IMR-90 (cell line): ENCODE measurements around the gene CMKLR1. TPM values are rescaled to one million over a fixed set of nuclear protein-coding genes. Genes with fewer than 3 reads are reported as not detected.

Source experiments
- ATAC-seq: fragments of 200-7000 bp; cut with Tn5 transposase; 2 replicates; pipeline ENCODE4 v1.9.1; 2020; ENCODE audit warnings: low read depth, mild to moderate bottlenecking, moderate library complexity
- BruUV-seq: library from RNA; stranded (reverse); fragments of 400-500 nt; replicated peaks from 2 replicates; lab custom pipeline; 2021; lab: Mats Ljungman, UMichigan
- CTCF ChIA-PET: fragments of 300-600 bp; formaldehyde crosslinking; extraction: SDS; loops from one replicate; lab custom pipeline; 2021; ENCODE audit warnings: antibody characterized with exemption; lab: Yijun Ruan, JAX
- POLR2A ChIA-PET: fragments of 300-600 bp; sonication (Branson Sonifier 250); formaldehyde crosslinking; loops from one replicate; lab custom pipeline; 2022; ENCODE audit warnings: antibody characterized with exemption; ENCODE audit not compliant: unreplicated experiment; lab: Charles Lee
- DNase-seq: peaks from one replicate; pipeline ENCODE4 v3.0.0; 2013
- H2AFZ ChIP-seq: replicated peaks from 2 replicates; pipeline ENCODE3; 2013; ENCODE audit warnings: low read length, mild to moderate bottlenecking; ENCODE audit not compliant: poor library complexity
- H2AK5ac ChIP-seq: 2 replicates; pipeline ENCODE4 v1.6.1; 2013; ENCODE audit warnings: low read depth, low read length, inconsistent platforms
- H2AK9ac ChIP-seq: replicated peaks from 2 replicates; pipeline ENCODE3; 2013; ENCODE audit warnings: mild to moderate bottlenecking, low read depth, low read length, moderate library complexity; ENCODE audit not compliant: poor library complexity
- H2BK120ac ChIP-seq: 2 replicates; pipeline ENCODE4 v1.6.1; 2013; ENCODE audit warnings: low read depth, low read length, inconsistent platforms
- H2BK15ac ChIP-seq: 3 replicates; pipeline ENCODE4 v1.6.1; 2013; ENCODE audit warnings: low read depth, low read length, inconsistent platforms
- H2BK20ac ChIP-seq: 2 replicates; pipeline ENCODE4 v1.6.1; 2013; ENCODE audit warnings: low read depth, mild to moderate bottlenecking, inconsistent platforms, low read length, moderate library complexity
- H2BK5ac ChIP-seq: 2 replicates; pipeline ENCODE4 v1.6.1; 2013; ENCODE audit warnings: mild to moderate bottlenecking, low read depth, low read length, inconsistent platforms; ENCODE audit not compliant: poor library complexity, severe bottlenecking
- H3K14ac ChIP-seq: replicated peaks from 2 replicates; pipeline ENCODE4 v1.6.1; 2013; ENCODE audit warnings: low read depth, low read length, inconsistent platforms
- H3K18ac ChIP-seq: 2 replicates; pipeline ENCODE4 v1.6.1; 2013; ENCODE audit warnings: low read depth, low read length, control low read depth
- H3K23ac ChIP-seq: 2 replicates; pipeline ENCODE4 v1.6.1; 2013; ENCODE audit warnings: low read depth, low read length, inconsistent platforms
- H3K27ac ChIP-seq: 2 replicates; pipeline ENCODE4 v1.5.1; 2013; ENCODE audit warnings: mild to moderate bottlenecking, control low read depth, low read length; ENCODE audit not compliant: insufficient read depth
- H3K27me3 ChIP-seq: 2 replicates; pipeline ENCODE4 v1.6.1; 2013; ENCODE audit warnings: low read length; ENCODE audit not compliant: control insufficient read depth, insufficient read depth
- H3K36me3 ChIP-seq: 2 replicates; pipeline ENCODE4 v1.6.1; 2013; ENCODE audit warnings: low read length, mixed read lengths; ENCODE audit not compliant: control insufficient read depth, insufficient read depth
- H3K4ac ChIP-seq: 2 replicates; pipeline ENCODE4 v1.6.1; 2013; ENCODE audit warnings: low read depth, low read length, inconsistent platforms
- H3K4me1 ChIP-seq: 2 replicates; pipeline ENCODE4 v1.6.1; 2013; ENCODE audit warnings: low read length, mixed read lengths; ENCODE audit not compliant: control insufficient read depth, insufficient read depth
- H3K4me2 ChIP-seq: 2 replicates; pipeline ENCODE4 v1.6.1; 2013; ENCODE audit warnings: low read depth, mild to moderate bottlenecking, control low read depth, low read length, moderate library complexity
- H3K4me3 ChIP-seq: 2 replicates; pipeline ENCODE4 v1.5.1; 2013; ENCODE audit warnings: low read depth, mild to moderate bottlenecking, control low read depth, low read length, moderate library complexity; ENCODE audit not compliant: insufficient read depth
- H3K56ac ChIP-seq: 2 replicates; pipeline ENCODE4 v1.6.1; 2013; ENCODE audit warnings: low read length, inconsistent platforms; ENCODE audit not compliant: insufficient read depth; ENCODE audit errors: extremely low read depth
- H3K79me1 ChIP-seq, 2 experiments: 2 replicates each; pipeline ENCODE4 v1.6.1; 2013; ENCODE audit warnings: low read length in 2 of 2, inconsistent platforms in 1 of 2, low read depth in 1 of 2
- H3K9ac ChIP-seq: 2 replicates; pipeline ENCODE4 v1.6.1; 2013; ENCODE audit warnings: low read depth, low read length, control low read depth
- H3K9me1 ChIP-seq: 2 replicates; pipeline ENCODE4 v1.6.1; 2013; ENCODE audit warnings: low read length, inconsistent platforms; ENCODE audit not compliant: insufficient read depth
- H3K9me3 ChIP-seq: 2 replicates; pipeline ENCODE4 v1.6.1; 2013; ENCODE audit warnings: low read length; ENCODE audit not compliant: control insufficient read depth, insufficient read depth
- H4K20me1 ChIP-seq: 2 replicates; pipeline ENCODE4 v1.6.1; 2013; ENCODE audit warnings: low read length, inconsistent platforms; ENCODE audit not compliant: insufficient read depth
- H4K5ac ChIP-seq: 2 replicates; pipeline ENCODE4 v1.6.1; 2013; ENCODE audit warnings: mild to moderate bottlenecking, low read depth, low read length, control low read depth
- H4K8ac ChIP-seq, 2 experiments: 2 replicates each; pipeline ENCODE4 v1.6.1; 2013; ENCODE audit warnings: low read depth in 2 of 2, low read length in 2 of 2, control low read depth in 1 of 2, inconsistent platforms in 1 of 2
- H4K91ac ChIP-seq: 2 replicates; pipeline ENCODE4 v1.6.1; 2013; ENCODE audit warnings: low read depth, low read length, inconsistent platforms; ENCODE audit not compliant: insufficient read depth
- BHLHE40 ChIP-seq: fragments of 150-350 bp; IDR thresholded peaks from 2 replicates; pipeline ENCODE4 v1.6.1; 2016; ENCODE audit warnings: mild to moderate bottlenecking, low read depth, low read length
- CEBPB ChIP-seq: IDR thresholded peaks from 2 replicates; pipeline ENCODE4 v1.6.1; 2012; ENCODE audit warnings: low read depth, low read length, improper control_type of control experiment
- CTCF ChIP-seq: conservative IDR thresholded peaks from 2 replicates; pipeline ENCODE4 v1.5.1; 2012; ENCODE audit warnings: mild to moderate bottlenecking, low read depth, low read length, improper control_type of control experiment
- ELK1 ChIP-seq: fragments of 150-350 bp; IDR thresholded peaks from 2 replicates; pipeline ENCODE4 v1.6.1; 2016; ENCODE audit warnings: low read depth, mild to moderate bottlenecking, low read length, moderate library complexity, borderline replicate concordance
- FOS ChIP-seq: fragments of 150-350 bp; IDR thresholded peaks from 2 replicates; pipeline ENCODE4 v1.6.1; 2016; ENCODE audit warnings: low read depth, low read length
- MAFK ChIP-seq: IDR thresholded peaks from 2 replicates; pipeline ENCODE4 v1.6.1; 2012; ENCODE audit warnings: low read depth, low read length, improper control_type of control experiment
- MXI1 ChIP-seq: IDR thresholded peaks from 2 replicates; pipeline ENCODE4 v1.6.1; 2012; ENCODE audit warnings: low read depth, mild to moderate bottlenecking, low read length, moderate library complexity, borderline replicate concordance
- RAD21 ChIP-seq: IDR thresholded peaks from 2 replicates; pipeline ENCODE4 v1.6.1; 2012; ENCODE audit warnings: low read length, improper control_type of control experiment
- RFX5 ChIP-seq: IDR thresholded peaks from 2 replicates; pipeline ENCODE4 v1.8.0; 2012; ENCODE audit warnings: low read depth, mild to moderate bottlenecking, low read length, moderate library complexity
- SMC3 ChIP-seq: fragments of 150-350 bp; IDR thresholded peaks from 2 replicates; pipeline ENCODE4 v1.6.1; 2016; ENCODE audit warnings: low read depth, mild to moderate bottlenecking, antibody characterized with exemption, low read length, moderate library complexity
- WGBS, 2 experiments: methylation state at CpG; one replicate each; pipeline versions ENCODE4 v1.1.5 to v1.1.7; 2013; ENCODE audit warnings: missing lambda C conversion rate in 2 of 2; ENCODE audit not compliant: insufficient read length in 1 of 2; ENCODE audit errors: extremely low coverage in 2 of 2; 5-methylcytosine and 5-hydroxymethylcytosine counted together
- dilution Hi-C: fragments of 300-500 bp; cut with HindIII; formaldehyde crosslinking; loops from one replicate; pipeline ENCODE4 v1.14.3; 2018; ENCODE audit warnings: low sequenced_read_pairs; ENCODE audit not compliant: unreplicated experiment
- in situ Hi-C: fragments of 300-500 bp; cut with MboI; formaldehyde crosslinking; loops from 3 replicates; pipeline ENCODE4 v1.14.3; 2019; ENCODE audit warnings: low sequenced_read_pairs, inconsistent platforms, mixed read lengths
- intact Hi-C: fragments of 100-400 bp; cut with micrococcal nuclease; formaldehyde crosslinking; loops from 2 replicates; pipeline ENCODE4 v1.10.0; 2022
- polyA plus RNA-seq, 3 experiments: library from polyadenylated mRNA; depleted of rRNA; stranded (reverse); fragments of >200 nt; gene quantifications; 2 replicates each; pipeline ENCODE4 v1.2.3, GENCODE V29; 2012; ENCODE audit warnings: low replicate concordance in 1 of 3
- total RNA-seq: library from RNA; depleted of rRNA; stranded (reverse); fragments of >200 nt; gene quantifications from 2 replicates; pipeline ENCODE4 v1.2.3, GENCODE V29; 2012

The CMKLR1 gene
- total and polyA plus RNA-seq, 2 of the 4 experiments (the other 2 are of a cell fraction), result not detected

GRCh38 chr12:108313241-108313605, 25.9 kb downstream of the CMKLR1 start:
- DNase-seq (no peak), ATAC-seq (no peak)
- Histone ChIP-seq H2BK5ac (no peak overlapping the region), H2BK20ac (no peak overlapping the region), H2AFZ (no peak overlapping the region), H3K27ac (no peak overlapping the region), H3K4me1 (no peaks in the 10 kb centered on the region), H3K23ac (no peak overlapping the region), H3K9ac (no peak overlapping the region), H2BK120ac (no peak overlapping the region), H3K14ac (no peak overlapping the region), H4K91ac (no peak overlapping the region), H2AK9ac (no peak overlapping the region), H3K56ac (no peak overlapping the region), H3K18ac (no peak overlapping the region), H3K4ac (no peak overlapping the region), H3K4me3 (no peak overlapping the region), H4K8ac (no peak overlapping the region), H3K27me3 (no peaks in the 10 kb centered on the region), H3K79me1 (no peaks in the 10 kb centered on the region), H3K4me2 (no peak overlapping the region), H2AK5ac (no peak overlapping the region), H3K36me3 (no peaks in the 10 kb centered on the region), H3K9me3 (no peaks in the 10 kb centered on the region), H3K9me1 (no peaks in the 10 kb centered on the region), H4K5ac (no peak overlapping the region), H4K20me1 (no peaks in the 10 kb centered on the region), H2BK15ac (no peak overlapping the region)
- no peak for TF ChIP-seq BHLHE40
- TF ChIP-seq ELK1, result no peak
- TF ChIP-seq CTCF, result no peak
- no peak for TF ChIP-seq RFX5
- TF ChIP-seq RAD21, result no peak
- TF ChIP-seq MXI1, result no peak
- no peak for TF ChIP-seq FOS
- no peak for TF ChIP-seq CEBPB
- no peak for TF ChIP-seq SMC3
- no peak for TF ChIP-seq MAFK
- no CpG with 5 or more reads among the region's 3 CpGs for WGBS, 2 experiments
- in situ Hi-C loops (no loop called here), intact Hi-C loops (no loop called here), dilution Hi-C loops (no loop called here)
- ChIA-PET CTCF (no interaction called here), POLR2A (no interaction called here)
- BruUV-seq, result no TSS peak
